HG03280 (cell line): ENCODE data around the gene SMYD5.
"Not testable (repeated sequence)": the region's sequence is repeated elsewhere in the genome, so short reads cannot be mapped to it uniquely, and the experiment has no call there.

Source experiments
- ATAC-seq: cut with Tn5 transposase; IDR thresholded peaks from one replicate; pipeline ENCODE4 v1.9.1; 2021; ENCODE audit warnings: mild to moderate bottlenecking, moderate library complexity; ENCODE audit not compliant: unreplicated experiment

SMYD5 gene

DNA sequence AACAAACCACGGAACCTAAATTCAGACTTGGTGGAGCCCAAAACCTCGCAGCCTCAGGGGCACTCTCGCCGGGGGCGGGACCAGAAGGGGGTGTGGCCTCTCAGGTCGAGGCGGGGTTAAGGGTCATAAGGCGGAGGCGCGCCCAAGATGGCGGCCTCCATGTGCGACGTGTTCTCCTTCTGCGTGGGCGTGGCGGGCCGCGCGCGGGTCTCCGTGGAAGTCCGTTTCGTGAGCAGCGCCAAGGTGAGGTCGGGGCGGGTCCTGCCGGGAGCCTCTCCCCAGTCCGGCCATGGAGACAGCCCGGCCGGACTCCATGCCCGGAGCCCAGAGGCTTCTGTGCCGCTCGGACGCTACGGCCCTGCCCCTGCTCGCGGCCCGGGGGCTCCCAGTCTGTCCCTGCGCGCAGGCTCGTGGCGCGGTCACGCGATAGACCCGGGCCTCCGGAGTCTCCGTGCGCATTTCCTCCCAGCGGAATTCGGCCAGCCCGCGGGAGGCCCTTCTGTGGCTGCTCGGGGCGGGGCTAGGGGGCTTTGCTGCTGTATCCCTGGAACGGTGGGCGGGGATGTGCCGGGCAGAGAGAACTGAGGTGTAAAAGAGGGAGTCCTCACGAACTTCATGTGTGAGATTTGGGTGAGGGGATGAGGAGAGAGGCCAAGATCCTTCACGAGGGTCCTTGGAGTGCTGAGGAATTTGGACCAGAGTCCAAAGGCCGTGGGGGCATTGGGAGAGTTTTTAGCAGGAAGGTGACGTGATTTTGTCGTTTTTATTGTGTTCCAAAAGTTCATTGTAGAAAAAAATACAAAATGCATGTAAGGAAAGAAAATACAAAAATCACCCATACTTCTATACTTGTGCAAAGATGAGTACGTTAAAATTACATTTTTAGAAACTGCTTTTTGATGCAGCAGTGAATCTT, at the start of gene SMYD5:
SMYD5 (plus strand) TSS at position 126 of the 916 bp plus-strand sequence; CDS start at position 148, 22 bp downstream.
- peak; percentile 91 for ATAC-seq

DNA sequence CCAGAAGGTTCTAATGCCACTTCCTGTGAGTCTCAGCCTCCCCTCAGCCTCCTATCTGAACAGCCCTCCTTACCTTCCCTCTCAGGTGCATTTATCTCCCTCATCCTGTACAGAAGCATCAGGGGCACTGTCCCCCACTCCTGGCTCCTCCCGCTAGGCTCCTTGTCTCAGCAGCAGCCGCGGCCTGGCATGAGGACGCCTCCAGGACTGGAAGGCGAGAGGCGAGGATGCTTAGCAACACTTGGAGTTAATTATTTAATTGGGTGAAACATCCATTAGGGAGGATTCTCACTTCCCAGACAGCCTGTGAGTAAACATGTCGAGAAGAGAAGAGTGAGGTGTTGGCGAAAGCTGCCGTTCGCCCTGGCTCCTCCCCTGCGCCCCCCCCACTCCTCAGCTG, 48.1 kb upstream of the SMYD5 start:
- ATAC-seq: not testable (repeated sequence)

DNA sequence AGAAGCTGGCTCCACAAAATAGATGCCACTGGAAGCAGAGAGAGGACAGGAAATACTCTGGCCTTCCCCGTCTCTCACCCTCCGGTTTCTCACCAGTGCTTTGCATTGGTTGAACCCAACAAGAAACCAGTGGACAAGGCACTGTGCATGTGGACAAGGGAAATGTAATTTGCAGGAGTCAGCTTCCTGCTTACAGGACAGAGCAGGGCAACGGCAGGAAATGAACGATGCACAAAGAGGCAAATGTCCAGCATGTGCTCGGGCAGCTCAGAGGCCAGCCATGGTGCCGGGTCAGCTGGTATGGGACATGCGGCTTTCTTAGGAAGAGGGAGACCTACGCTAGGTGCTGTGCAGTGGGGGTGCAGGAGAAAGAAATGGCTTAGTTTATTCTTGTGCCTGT, 47.2 kb upstream of the SMYD5 start:
- not testable (repeated sequence) for ATAC-seq

DNA sequence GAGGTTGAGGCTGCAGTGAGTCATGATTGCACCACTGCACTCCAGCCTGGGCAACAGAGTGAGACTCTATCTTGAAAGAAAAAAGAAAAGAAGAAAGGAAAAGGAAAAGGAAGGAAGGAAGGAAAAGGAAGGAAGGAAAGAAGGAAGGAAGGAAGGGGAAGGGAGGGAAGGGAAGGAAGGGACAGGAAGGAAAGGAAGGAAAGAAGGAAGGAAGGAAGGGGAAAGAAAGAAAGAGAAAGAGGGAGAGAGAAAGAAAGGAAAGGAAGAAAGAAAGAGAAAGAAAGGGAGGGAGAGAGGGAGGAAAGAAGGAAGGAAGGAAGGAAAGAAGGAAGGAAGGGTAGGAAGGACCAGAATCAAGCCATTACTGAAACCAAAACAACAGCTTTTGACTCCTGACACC, 45.7 kb upstream of the SMYD5 start:
- ATAC-seq: not testable (repeated sequence)

DNA sequence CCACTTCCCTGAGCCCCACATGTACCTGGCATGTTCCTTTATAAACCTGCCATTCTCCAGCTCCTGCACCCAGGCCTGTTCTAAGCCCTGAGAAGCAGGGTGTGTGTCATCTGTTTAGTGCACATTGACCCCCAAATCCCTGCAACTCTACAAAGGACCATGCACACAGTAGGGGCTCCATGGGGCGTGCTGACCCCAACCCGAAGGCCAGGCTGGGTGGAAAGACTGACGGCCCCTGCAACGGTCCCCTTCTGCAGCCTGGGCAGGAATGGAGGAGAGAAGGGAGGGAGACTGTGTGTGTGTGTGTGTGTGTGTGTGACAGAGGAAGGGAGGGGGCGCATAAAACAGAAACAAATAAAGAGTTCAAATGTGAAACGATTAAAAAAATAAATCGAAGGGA, 43.7 kb upstream of the SMYD5 start:
- ATAC-seq: not testable (repeated sequence)

DNA sequence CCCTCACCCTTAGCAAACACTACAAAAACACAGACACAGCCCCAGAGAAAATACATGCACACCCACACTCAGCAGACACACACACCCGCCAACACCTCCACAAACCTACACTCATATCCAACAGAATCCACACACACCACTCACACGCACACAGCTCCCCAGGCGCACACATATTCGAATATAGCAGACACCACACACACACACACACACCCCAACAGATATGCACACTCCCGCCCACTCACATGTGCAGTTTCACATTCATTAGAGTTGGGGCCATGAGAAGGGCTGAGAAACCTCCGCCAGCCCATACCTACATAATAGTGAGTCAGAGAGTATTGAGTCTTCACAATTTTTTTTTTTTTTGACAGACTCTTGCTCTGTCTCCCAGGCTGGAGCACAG, 41.1 kb upstream of the SMYD5 start:
- ATAC-seq: peak; percentile 42

DNA sequence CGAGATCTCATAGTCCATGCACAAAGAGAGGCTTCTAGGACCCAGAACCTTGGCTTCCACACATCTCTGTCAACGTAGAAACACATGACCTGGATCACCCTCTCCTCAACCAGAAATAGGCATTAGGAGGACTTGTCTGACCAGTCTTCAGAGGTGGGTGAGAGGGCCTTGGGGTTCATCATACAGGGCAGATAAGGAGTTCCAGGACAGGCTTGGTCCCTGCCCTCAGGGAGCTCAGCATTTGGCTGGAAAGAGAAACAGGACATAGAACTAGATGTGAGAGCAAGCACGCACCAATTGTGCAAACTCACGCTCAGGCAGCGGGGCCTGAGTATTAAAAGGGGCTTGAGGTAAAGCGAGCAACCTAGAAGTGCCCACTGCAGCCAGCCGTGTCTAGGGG, 40.3 kb upstream of the SMYD5 start:
- no peak for ATAC-seq

DNA sequence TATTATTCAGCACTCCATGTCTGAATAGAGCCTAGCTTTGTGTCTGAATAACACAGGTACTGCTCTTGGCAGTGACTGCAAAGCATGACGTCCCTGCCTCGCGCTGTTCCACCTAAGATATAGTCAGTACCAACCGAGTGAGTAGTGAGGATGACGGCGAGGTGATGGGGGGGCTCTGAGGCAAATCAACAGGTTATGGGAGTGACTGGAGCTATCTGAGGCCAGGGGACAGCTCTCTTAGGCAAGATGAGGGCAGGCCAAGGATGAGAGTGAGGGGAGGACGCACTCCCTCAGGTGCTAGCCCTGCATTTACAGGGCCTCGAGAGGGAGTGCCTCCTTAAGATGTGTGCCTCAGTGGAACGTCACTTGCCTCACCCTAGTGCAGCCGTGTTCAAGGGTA, 39.8 kb upstream of the SMYD5 start:
- no peak for ATAC-seq

DNA sequence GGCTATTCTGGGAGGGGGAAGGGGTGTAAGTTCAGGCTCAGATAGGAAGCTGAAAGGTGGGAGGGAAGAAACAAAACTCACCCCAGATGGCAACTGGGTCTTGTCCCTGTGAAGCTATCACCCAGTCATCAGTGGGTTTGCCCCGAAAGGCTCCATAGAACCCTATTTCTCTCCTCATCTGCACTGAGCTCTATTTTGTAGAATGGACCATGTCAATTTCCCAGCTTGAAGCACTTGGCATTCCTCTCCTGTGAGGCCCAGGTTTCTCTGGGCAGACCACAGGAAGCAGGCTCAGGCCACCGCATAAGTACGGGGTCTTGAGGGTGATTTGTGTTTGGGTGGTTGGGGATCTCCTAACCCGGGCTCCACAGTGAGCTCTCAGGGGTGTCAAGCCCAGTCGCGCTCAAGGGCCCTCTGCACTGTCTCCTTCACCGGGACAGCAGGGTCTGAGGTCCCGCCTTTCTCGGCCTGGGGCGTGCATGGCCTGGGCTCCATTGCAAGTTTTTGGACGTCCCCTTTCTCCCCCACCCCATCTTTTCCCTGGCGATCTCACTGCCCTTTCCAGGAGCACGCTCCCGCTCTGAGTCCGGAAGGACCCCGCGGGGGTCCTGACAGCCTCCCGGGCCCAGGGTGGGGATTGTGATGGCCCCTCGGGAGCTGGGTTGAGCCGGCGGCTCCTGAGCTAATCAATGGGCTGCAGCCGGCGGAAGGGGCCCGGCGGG, 38.9 kb upstream of the SMYD5 start:
- ATAC-seq: no peak

DNA sequence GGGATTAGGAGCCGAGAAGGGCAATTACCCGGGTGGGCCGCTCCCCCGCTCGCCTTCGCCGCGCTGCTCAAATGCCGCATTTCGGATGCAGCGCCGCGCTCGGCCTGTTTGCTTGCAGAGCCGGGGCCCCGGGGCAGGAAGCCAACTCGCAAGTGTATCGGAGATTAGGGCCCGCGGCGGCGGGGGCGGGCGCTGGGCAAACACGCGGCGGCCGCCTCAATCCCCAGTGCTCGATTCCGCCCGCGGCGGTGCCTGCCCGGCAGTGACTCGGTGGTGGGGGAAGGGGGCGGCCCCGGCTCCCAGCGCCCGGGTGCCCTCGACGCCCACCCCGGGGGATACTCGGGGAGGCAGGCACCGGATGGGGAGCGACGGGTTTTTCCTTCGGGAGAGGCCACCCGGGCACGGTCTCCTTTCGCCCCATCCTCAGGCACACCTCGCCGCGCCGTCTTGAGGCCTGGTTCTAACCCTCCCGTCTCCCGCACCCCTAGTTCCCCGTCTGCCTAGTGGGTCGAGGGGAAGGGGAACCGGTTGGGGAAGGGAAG, 38.3 kb upstream of the SMYD5 start:
- no peak for ATAC-seq

DNA sequence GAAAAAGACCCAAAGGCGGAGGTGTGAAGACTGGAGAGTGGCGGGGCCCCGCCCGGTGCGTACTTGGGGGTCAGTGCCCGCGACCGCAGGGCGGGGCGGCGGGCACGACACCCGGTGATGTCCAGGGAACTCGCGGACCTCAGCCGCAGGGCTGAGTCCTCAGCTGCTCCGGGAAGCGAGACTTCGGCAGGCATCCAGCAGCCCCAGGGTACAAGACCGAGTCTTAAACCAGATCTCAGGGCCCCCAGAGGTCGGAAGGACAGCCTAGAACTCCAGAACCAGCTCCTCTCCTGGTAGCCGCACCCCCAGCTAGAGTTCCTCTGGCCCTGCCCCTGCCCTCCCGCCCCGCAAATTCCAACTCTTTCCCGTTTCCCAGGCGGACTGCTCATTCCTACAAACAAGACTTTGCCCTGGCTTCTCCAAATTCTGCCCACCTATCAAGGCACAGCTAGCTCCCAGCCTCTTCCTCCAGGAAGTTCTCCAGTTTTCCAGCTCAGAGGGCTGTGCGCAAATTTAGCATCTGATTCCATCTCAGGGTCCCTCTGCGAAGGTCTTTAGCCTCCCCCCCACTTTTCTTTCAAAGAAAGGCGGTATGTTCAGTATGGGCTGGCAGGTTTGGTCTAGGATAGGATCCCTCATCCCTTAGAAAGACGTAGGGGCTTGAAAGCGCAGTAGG, 37.7 kb upstream of the SMYD5 start:
- ATAC-seq: no peak

DNA sequence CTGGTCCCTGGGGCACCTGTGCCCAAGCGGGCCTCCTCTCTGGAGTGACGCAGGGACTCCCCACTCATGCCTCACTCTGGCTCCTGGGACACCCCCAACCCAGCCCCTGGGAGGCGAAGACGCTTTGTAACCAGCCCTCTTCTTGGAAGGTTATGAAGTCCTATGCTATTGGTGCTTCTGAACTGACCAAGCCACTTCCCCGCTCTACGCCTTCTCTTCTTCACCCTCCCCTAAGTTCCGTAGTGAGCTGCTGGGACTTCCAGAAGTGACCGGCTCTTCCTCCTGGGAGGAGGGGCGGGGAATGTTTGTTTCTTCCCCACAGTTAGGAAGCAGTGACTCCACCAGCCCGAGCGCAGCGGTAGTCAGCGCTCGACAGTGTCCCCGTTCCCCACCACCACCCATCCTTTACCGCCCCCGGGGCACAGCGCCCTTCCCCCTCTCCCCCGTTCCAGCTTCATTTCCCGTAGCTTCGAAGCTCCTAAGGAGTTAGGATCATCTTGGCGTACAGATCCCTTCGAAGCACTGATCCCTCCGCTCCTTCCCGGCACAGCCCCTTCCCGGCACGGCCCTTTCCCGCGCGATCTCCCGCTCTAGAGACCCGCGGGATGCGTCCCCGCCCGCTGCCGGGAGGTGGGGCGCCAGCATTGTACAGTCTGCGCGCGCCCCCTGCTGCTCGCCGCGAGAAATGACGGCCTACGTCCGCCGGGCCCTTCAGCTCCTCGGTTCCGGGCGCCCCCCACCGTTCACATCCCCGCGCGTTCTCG, 37.0 kb upstream of the SMYD5 start:
- peak; percentile 80 for ATAC-seq

DNA sequence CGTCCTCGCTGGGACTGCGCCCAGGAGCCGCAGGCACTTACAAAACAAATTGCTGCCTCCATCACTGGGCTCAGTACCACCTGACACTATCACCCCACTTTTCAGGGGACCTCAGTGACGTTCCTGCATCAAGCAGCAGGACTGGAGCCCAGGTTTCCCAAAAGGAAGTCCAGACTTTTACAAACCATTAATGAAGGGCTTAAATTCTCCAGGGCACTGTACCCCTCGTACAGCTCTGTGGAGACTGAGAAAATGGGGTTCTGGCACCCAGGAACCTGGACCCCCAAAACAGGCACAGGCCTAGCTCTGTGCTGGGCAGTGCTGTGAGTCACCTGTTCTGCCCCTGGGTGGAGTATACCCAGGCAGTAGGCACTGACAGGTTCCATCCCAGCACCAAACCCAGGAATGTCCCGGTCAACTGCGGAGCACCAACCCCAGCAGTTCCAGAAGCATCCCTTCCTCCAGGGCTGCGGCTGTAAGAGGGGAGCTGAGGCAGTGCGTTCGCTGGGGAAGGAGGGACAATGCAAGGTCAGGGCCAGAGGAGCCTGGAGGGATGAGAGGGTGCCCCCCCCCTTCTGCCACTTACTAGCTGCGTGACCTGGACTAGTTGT, 36.3 kb upstream of the SMYD5 start:
- ATAC-seq: no peak

DNA sequence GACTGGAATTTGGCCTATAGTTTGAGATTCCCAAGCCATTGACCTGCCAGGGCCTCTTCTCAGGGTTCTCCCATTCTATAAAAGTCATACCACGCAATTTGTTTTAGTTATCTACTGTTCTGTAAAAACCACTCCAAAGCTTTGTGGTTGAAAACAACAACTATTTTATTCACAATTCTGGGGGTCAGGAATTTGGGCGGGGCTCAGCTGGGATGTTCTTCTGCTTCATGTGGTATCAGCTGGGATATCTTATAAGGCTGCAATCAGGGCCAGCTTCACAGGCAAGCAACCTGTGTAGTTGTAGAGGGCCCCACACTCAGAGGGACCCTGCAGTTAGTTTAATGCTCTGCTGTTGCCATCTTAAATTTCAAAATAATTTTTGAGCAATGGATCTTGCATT, 28.1 kb upstream of the SMYD5 start:
- ATAC-seq: no peak

DNA sequence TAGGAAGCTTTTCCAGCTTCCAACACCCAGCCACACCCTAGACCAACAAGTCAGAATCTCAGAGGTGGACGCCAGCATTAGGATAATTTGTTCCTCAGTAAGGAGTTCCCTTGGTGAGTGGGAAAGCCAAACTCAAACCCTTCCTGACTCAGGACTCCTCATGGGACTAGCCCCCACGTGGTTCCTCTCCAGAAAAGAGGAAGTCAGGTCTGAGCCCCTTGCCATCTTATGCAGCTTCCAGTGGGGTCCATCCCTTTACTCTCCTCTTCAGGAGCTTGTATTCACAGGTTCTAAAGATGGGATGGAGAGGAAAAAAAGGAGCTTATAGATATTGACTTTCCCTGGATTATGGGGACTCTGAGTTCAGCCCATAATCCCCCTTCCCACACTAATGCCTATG, 26.5 kb upstream of the SMYD5 start:
- ATAC-seq: no peak

DNA sequence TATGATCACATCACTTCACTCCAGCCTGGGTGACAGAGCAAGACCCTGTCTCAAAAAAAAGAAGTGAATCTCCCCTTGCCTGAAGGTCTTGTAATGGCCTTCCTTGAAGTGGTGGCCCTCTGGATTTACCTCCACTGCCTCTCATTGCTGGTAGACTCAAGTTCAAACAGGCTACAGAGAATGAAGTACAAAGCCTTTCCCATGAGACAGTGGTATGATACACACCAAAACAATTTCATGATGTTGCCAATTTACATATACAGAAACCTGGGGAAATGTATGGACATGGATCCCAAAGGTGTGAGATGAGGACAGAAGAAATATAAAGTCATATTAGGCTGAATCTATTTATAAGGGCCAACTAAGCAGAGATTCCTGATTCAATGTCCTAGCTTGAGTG, 16.5 kb upstream of the SMYD5 start:
- ATAC-seq: no peak

DNA sequence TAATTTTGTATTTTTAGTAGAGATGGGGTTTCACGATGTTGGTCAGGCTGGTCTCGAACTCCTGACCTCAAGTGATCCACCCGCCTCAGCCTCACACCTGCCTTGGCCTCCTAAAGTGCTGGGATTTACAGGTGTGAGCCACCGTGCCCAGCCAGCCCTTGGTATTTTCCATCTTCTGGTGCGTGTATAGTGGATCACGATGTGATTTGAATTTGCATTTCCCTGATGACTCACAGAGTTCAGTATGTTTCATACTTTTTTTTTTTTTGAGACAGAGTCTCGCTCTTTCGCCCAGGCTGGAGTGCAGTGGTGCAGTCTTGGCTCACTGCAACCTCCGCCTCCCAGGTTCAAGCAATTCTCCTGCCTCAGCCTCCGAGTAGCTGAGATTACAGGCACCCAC, 13.8 kb upstream of the SMYD5 start:
- not testable (repeated sequence) for ATAC-seq

DNA sequence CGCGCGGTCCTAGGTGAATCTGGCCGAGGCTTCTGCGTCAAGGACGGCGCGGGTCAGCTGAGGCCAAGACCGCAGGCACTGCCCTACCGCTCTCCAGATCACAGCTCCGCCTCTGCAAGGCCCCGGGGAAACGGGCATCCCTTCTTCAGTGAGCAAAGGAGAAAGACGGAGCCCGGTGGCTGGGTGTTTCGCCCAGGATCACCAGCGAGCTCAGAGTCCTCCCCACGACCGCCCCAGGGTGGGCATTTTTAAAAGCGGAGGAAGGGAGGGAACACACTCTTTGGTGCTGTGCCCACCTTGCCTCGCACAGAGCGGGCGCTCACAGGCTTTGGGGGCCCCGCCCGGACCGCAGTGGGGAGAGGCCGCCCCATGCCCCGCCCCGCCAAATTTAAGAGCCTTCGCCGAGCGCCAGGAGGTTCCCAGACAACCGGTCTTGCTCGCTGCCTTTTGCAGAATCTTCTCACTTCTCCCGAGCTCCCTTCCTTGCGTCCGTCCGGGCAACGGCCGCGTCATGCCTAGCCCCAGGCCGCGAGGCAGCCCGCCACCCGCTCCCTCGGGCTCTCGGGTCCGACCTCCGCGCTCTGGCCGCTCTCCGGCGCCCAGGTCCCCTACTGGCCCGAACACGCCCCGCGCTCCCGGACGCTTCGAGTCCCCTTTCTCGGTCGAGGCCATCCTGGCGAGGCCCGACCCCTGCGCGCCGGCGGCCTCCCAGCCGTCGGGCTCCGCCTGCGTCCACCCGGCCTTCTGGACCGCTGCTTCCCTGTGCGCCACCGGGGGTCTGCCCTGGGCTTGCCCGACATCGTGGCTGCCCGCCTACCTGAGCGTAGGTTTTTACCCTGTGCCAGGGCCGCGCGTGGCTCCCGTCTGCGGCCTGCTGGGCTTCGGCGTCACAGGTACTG, 11.6 kb upstream of the SMYD5 start, which contains the start of gene NOTO:
NOTO (plus strand) TSS at position 419 of the 899 bp plus-strand sequence; CDS start at position 512, 93 bp downstream.
- ATAC-seq: no peak
